WTC11 (cell line): ENCODE data around the gene NACA.

Source experiments
- GABPB1 ChIP-seq: sonication (generic); formaldehyde crosslinking; IDR thresholded peaks from 2 replicates; pipeline ENCODE4 v1.8.1; 2023; ENCODE audit warnings: mild to moderate bottlenecking, missing genetic modification reagents
- ZNF121 ChIP-seq: sonication (generic); formaldehyde crosslinking; IDR thresholded peaks from 2 replicates; pipeline ENCODE4 v1.8.0; 2023; ENCODE audit warnings: missing genetic modification reagents
- TF ChIP-seq, protein P1 (sequence below): fragments of 200-600 bp; IDR thresholded peaks from 2 replicates; pipeline ENCODE4 v1.8.0; 2022; ENCODE audit warnings: antibody characterized with exemption
- TF ChIP-seq, protein P2 (sequence below): sonication (generic); formaldehyde crosslinking; IDR thresholded peaks from 2 replicates; pipeline ENCODE4 v1.8.0; 2022; ENCODE audit warnings: mild to moderate bottlenecking, missing genetic modification reagents
- TF ChIP-seq, protein P3 (sequence below): sonication (generic); formaldehyde crosslinking; conservative IDR thresholded peaks from 2 replicates; pipeline ENCODE4 v1.8.1; 2022; ENCODE audit warnings: mild to moderate bottlenecking, missing genetic modification reagents
- TF ChIP-seq, protein P4 (sequence below): sonication (generic); formaldehyde crosslinking; IDR thresholded peaks from 2 replicates; pipeline ENCODE4 v1.8.1; 2022; ENCODE audit warnings: low read depth, missing genetic modification reagents, borderline replicate concordance

DNA sequence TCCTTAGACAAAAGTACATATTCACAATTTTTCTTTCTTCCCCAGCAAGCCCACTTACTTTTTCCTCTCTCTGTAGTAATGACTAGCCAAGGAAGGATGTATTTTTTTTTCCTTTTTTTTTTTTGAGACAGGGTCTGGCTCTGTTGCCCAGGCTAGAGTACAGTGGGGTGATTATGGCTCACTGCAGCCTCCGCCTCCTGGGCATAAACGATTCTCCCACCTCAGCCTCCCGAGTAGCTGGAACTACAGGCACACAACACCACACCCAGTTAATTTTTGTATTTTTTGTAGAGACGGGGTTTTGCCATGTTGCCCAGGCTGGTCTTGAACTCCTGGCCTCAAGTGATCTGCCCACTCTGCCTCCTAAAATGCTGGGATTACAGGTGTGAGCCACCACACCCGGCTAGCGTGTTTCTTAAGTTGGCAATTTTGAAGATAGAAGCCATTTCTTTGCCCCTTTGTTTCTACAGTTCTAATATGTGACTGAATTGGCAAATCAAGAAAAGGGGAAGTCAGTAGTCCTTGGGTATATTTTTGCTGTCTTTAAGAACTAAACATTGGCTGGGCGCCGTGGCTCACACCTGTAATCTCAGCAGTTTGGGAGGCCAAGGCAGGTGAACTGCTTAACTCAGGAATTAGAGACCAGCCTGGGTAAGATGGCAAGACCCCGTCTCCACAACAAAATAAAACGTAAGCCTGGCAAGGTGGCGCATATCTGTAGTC, 3.2 kb upstream of the NACA start:
- TF ChIP-seq, protein P1, sequence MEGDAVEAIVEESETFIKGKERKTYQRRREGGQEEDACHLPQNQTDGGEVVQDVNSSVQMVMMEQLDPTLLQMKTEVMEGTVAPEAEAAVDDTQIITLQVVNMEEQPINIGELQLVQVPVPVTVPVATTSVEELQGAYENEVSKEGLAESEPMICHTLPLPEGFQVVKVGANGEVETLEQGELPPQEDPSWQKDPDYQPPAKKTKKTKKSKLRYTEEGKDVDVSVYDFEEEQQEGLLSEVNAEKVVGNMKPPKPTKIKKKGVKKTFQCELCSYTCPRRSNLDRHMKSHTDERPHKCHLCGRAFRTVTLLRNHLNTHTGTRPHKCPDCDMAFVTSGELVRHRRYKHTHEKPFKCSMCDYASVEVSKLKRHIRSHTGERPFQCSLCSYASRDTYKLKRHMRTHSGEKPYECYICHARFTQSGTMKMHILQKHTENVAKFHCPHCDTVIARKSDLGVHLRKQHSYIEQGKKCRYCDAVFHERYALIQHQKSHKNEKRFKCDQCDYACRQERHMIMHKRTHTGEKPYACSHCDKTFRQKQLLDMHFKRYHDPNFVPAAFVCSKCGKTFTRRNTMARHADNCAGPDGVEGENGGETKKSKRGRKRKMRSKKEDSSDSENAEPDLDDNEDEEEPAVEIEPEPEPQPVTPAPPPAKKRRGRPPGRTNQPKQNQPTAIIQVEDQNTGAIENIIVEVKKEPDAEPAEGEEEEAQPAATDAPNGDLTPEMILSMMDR = no peak
- TF ChIP-seq, protein P2, sequence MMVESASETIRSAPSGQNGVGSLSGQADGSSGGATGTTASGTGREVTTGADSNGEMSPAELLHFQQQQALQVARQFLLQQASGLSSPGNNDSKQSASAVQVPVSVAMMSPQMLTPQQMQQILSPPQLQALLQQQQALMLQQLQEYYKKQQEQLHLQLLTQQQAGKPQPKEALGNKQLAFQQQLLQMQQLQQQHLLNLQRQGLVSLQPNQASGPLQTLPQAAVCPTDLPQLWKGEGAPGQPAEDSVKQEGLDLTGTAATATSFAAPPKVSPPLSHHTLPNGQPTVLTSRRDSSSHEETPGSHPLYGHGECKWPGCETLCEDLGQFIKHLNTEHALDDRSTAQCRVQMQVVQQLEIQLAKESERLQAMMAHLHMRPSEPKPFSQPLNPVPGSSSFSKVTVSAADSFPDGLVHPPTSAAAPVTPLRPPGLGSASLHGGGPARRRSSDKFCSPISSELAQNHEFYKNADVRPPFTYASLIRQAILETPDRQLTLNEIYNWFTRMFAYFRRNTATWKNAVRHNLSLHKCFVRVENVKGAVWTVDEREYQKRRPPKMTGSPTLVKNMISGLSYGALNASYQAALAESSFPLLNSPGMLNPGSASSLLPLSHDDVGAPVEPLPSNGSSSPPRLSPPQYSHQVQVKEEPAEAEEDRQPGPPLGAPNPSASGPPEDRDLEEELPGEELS (CRISPR knock-in tag) = no peak
- no peak for TF ChIP-seq ZNF121
- TF ChIP-seq, protein P3, sequence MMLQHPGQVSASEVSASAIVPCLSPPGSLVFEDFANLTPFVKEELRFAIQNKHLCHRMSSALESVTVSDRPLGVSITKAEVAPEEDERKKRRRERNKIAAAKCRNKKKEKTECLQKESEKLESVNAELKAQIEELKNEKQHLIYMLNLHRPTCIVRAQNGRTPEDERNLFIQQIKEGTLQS (CRISPR knock-in tag) = no peak
- TF ChIP-seq GABPB1 = no peak
- TF ChIP-seq, protein P4, sequence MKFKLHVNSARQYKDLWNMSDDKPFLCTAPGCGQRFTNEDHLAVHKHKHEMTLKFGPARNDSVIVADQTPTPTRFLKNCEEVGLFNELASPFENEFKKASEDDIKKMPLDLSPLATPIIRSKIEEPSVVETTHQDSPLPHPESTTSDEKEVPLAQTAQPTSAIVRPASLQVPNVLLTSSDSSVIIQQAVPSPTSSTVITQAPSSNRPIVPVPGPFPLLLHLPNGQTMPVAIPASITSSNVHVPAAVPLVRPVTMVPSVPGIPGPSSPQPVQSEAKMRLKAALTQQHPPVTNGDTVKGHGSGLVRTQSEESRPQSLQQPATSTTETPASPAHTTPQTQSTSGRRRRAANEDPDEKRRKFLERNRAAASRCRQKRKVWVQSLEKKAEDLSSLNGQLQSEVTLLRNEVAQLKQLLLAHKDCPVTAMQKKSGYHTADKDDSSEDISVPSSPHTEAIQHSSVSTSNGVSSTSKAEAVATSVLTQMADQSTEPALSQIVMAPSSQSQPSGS (CRISPR knock-in tag) = no peak
